Choroid plexus epithelial cell (primary cell): ENCODE measurements around the gene NME7.
"Not testable (repeated sequence)": the region's sequence is repeated elsewhere in the genome, so short reads cannot be mapped to it uniquely, and the experiment has no call there.

ENCODE experiments used
- DNase-seq: peaks from one replicate; pipeline ENCODE4 v3.0.0-alpha.2; 2010; ENCODE audit warnings: low read depth
- H3K4me3 ChIP-seq: 2 replicates; pipeline ENCODE4 v1.5.1; 2011; ENCODE audit warnings: low read depth, mild to moderate bottlenecking, control low read depth, low read length, moderate library complexity
- TF ChIP-seq, protein P1 (sequence below): conservative IDR thresholded peaks from 2 replicates; pipeline ENCODE4 v1.5.1; 2011; ENCODE audit warnings: low read depth, mild to moderate bottlenecking, control low read depth, inconsistent platforms, low read length, moderate library complexity

NME7 gene

GRCh38 chr1:169340882-169341281 is 26.7 kb downstream of the NME7 start:
- H3K4me3 ChIP-seq: no peak overlapping the region
- TF ChIP-seq, protein P1, sequence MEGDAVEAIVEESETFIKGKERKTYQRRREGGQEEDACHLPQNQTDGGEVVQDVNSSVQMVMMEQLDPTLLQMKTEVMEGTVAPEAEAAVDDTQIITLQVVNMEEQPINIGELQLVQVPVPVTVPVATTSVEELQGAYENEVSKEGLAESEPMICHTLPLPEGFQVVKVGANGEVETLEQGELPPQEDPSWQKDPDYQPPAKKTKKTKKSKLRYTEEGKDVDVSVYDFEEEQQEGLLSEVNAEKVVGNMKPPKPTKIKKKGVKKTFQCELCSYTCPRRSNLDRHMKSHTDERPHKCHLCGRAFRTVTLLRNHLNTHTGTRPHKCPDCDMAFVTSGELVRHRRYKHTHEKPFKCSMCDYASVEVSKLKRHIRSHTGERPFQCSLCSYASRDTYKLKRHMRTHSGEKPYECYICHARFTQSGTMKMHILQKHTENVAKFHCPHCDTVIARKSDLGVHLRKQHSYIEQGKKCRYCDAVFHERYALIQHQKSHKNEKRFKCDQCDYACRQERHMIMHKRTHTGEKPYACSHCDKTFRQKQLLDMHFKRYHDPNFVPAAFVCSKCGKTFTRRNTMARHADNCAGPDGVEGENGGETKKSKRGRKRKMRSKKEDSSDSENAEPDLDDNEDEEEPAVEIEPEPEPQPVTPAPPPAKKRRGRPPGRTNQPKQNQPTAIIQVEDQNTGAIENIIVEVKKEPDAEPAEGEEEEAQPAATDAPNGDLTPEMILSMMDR: no peak
- no peak for DNase-seq

DNA sequence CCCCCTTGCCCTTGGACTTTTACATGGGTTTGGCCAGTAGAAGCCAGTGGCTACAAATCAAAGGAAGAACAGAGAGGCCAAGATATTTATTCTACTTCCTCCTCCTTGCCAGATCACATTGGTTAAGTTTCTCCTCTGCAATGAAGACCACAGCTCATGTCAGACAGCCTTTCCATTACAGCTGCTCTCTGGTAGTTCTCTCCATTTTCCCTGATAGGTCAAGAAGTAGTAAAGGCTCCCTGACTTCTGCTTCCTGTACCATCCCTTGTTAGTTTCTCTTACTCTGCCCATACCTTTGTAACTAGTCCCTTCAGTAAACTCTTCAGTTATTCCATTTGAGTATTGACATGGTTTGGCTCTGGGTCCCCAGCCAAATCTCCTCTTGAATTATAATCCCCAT is 27.8 kb downstream of the NME7 start:
- no peak for DNase-seq
- TF ChIP-seq, protein P1: no peak
- H3K4me3 ChIP-seq: no peak overlapping the region

GRCh38 chr1:169338617-169339016 is 29.0 kb downstream of the NME7 start:
- H3K4me3 ChIP-seq: no peak overlapping the region
- TF ChIP-seq, protein P1: no peak
- no peak for DNase-seq

- not testable (repeated sequence) for H3K4me3 ChIP-seq, DNase-seq
Measured at GRCh38 chr1:169336947-169337715, 30.5 kb downstream of the NME7 start.

DNA sequence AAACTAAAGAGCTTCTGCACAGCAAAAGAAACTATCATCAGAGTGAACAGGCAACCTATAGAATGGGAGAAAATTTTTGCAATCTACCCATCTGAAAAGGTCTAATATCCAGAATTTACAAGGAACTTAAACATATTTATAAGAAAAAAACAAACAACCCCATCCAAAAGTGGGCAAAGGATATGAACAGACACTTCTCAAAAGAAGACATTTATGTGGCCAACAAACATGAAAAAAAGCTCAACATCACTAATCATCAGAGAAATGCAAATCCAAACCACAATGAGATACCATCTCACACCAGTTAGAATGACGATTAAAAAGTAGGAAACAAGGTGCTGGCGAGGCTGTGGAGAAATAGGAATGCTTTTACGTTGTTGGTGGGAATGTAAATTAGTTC is 32.9 kb downstream of the NME7 start:
- H3K4me3 ChIP-seq, DNase-seq: not testable (repeated sequence)

GRCh38 chr1:169330927-169331326 is 36.7 kb downstream of the NME7 start:
- TF ChIP-seq, protein P1: no peak
- no peak overlapping the region for H3K4me3 ChIP-seq
- DNase-seq: no peak

DNA sequence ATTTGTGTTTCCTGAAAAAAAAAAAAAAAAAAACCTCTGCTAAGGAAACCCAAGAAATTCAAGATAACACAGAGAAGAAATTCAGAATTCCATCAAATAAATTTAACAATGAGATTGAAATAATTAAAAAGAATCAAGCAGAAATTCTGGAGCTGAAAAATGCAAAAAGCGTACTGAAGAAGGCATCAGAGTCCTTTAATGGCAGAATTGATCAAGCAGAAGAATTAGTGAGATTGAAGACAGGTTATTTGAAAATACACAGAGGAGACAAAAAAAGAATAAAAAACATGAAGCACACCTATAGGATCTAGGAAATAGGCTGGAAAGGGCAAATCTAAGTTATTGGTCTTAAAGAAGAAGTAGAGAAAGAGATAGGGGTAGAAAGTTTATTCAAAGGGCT is 38.2 kb downstream of the NME7 start:
- no peak for DNase-seq
- TF ChIP-seq, protein P1: no peak
- no peak overlapping the region for H3K4me3 ChIP-seq

- H3K4me3 ChIP-seq: no peak overlapping the region
- TF ChIP-seq, protein P1: no peak
- DNase-seq: no peak
Measured at GRCh38 chr1:169327875-169328274, 39.7 kb downstream of the NME7 start.
